BLaER1 treated with 17β-estradiol and CSF1 and Interleukin-3, amounts not matched to agents 10 nM and 100 nM (cell line): ENCODE measurements around the gene DLG2.
"Not testable (repeated sequence)": the region's sequence is repeated elsewhere in the genome, so short reads cannot be mapped to it uniquely, and the experiment has no call there.

Experiments used
- H3K27ac ChIP-seq, 11 experiments: shearing (Covaris generic); formaldehyde crosslinking; 2 replicates each; pipeline ENCODE4 v1.8.1; 2022
- H3K27me3 ChIP-seq, 11 experiments: shearing (Covaris generic); formaldehyde crosslinking; 2 replicates each; pipeline ENCODE4 v1.8.1; 2022
- H3K36me3 ChIP-seq, 11 experiments: shearing (Covaris generic); formaldehyde crosslinking; 2 replicates each; pipeline ENCODE4 v1.8.1; 2022
- H3K4me1 ChIP-seq, 10 experiments: shearing (Covaris generic); formaldehyde crosslinking; 2 replicates each; pipeline ENCODE4 v1.8.1; 2022
- H3K4me2 ChIP-seq, 11 experiments: shearing (Covaris generic); formaldehyde crosslinking; 2 replicates each; pipeline ENCODE4 v1.8.1; 2022
- H3K4me3 ChIP-seq, 10 experiments: shearing (Covaris generic); formaldehyde crosslinking; 2 replicates each; pipeline ENCODE4 v1.8.1; 2022
- H3K9ac ChIP-seq, 11 experiments: shearing (Covaris generic); formaldehyde crosslinking; 2 replicates each; pipeline ENCODE4 v1.8.1; 2022
- H3K9me3 ChIP-seq, 11 experiments: shearing (Covaris generic); formaldehyde crosslinking; replicated peaks in 1 of 11; 2 replicates each; pipeline ENCODE4 v1.8.1; 2022
- H4K20me1 ChIP-seq, 11 experiments: shearing (Covaris generic); formaldehyde crosslinking; 2 replicates each; pipeline ENCODE4 v1.8.1; 2022
- Cebpa-rat ChIP-seq, 11 experiments: shearing (Covaris generic); IDR thresholded peaks; 2 replicates each; pipeline ENCODE4 v1.8.1; 2022

Gene DLG2

DNA sequence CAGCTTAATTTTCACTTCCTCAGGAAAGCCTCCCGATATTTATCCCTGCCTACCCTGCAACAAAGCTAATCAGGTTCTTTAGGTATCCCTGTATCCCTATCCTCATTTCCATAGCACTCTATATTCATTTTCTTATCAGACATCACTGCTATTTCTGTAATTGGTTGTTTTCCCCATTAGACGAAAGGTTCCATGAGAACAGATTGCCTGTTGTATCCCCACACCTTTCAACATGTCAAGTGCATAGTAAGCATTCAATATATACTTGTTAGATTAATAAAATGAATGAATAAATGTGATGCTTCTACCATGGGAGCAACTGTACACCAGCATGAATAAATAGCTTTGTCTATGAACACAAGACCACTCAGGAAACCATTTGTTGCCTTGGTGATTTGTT lies 499.8 kb downstream of the DLG2 start:
- no peak overlapping the region for H3K4me3 ChIP-seq
- H3K9ac ChIP-seq = no peak overlapping the region
- H3K4me2 ChIP-seq = no peak overlapping the region
- no peaks in the 10 kb centered on the region for H4K20me1 ChIP-seq
- peaks cover 0 to 13% (median 0%) of the 10 kb centered on the region in 10 experiments; a peak in 5 of 20 replicates for H3K4me1 ChIP-seq
- no peaks in the 10 kb centered on the region for H3K36me3 ChIP-seq
- no peak for TF ChIP-seq Cebpa-rat (IDR thresholded peaks at IDR 0.05)
- no peaks in the 10 kb centered on the region for H3K27me3 ChIP-seq
- no peak overlapping the region for H3K27ac ChIP-seq
- H3K9me3 ChIP-seq = no peaks in the 10 kb centered on the region

DNA sequence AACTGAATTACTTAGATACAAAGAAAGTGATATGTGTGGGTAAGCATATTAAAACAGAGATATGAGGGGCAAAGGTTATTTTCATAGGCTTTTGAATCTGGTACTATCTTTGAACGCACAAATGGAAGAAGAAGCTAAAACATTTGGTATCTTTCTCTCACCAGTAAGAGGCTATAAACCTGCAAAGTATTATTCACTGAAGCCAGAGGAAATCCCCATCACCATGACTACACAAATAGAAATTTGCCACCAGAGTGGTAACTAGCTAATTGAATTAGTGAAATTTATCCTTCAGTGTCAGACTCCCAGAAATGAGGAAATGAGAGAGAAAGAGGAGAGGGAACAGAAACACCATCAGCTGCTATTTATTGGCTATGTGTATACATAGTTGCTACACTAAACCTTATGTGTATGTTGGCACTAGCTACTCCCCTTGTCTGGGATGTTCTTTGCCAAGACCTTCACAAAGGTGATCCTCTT lies 503.4 kb downstream of the DLG2 start:
- Histone ChIP-seq H3K9me3 (no peaks in the 10 kb centered on the region), H4K20me1 (no peaks in the 10 kb centered on the region), H3K36me3 (no peaks in the 10 kb centered on the region), H3K27me3 (no peaks in the 10 kb centered on the region), H3K4me2 (peak overlapping the region in 3 of 11 experiments; percentile 12 to 29 (median 20); a peak in 5 of 22 replicates), H3K4me3 (no peak overlapping the region), H3K27ac (peak overlapping the region in 3 of 11 experiments; percentile 35 to 66 (median 53); a peak in 5 of 22 replicates), H3K4me1 (peaks cover 0 to 13% (median 0%) of the 10 kb centered on the region in 10 experiments; a peak in 5 of 20 replicates), H3K9ac (peak overlapping the region in 2 of 11 experiments; percentile 10 to 16; a peak in 1 of 22 replicates)
- TF ChIP-seq Cebpa-rat (IDR thresholded peaks at IDR 0.05) = no peak

DNA sequence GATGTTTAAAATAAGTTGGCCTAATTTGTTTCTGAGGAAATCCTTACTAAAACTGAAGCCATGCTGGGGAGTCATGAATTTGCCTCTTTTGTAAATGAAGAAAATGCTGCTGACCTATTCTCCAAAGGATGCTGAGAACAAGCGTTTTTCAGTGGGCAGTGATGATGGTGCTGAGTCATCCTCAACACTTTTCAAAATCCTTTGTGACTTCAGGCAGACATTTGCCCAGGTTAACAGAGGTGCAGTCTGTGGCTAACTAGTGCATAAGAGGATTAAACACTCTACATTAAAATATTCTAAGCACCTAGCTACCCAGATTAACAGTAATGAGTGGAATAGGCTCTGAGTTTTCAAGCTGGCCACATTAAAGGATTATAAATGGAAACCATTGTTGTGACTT lies 509.0 kb downstream of the DLG2 start:
- no peaks in the 10 kb centered on the region for H3K9me3 ChIP-seq
- no peaks in the 10 kb centered on the region for H4K20me1 ChIP-seq
- H3K27me3 ChIP-seq = no peaks in the 10 kb centered on the region
- TF ChIP-seq Cebpa-rat (IDR thresholded peaks at IDR 0.05) = no peak
- H3K36me3 ChIP-seq = no peaks in the 10 kb centered on the region
- no peak overlapping the region for H3K4me2 ChIP-seq
- no peak overlapping the region for H3K27ac ChIP-seq
- H3K4me1 ChIP-seq = no peaks in the 10 kb centered on the region
- no peak overlapping the region for H3K4me3 ChIP-seq
- no peak overlapping the region for H3K9ac ChIP-seq

DNA sequence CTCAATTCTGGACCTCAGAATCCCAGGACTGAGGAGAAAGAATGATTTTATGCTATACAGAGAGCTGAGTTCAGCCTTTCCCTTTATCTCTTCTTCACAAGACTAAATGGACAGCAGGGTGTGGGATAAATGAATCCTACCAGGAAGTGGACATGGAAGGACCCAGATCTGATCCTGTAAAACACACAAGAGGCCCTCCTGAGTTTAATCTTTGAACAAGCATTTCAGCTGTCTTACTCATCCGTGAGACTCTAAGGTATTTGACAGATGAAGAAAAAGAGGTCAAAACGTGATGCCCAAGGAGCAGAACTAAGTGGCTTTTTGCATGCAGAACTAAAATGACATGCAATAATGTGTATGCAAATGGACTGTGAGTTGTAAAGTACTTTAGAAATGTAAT lies 511.3 kb downstream of the DLG2 start:
- no peaks in the 10 kb centered on the region for H4K20me1 ChIP-seq
- no peaks in the 10 kb centered on the region for H3K27me3 ChIP-seq
- H3K27ac ChIP-seq = no peak overlapping the region
- H3K9ac ChIP-seq = no peak overlapping the region
- H3K4me3 ChIP-seq = no peak overlapping the region
- peaks cover under 1 to 6% (median 3%) of the 10 kb centered on the region in 10 experiments; a peak in 16 of 20 replicates for H3K4me1 ChIP-seq
- no peak overlapping the region for H3K4me2 ChIP-seq
- H3K9me3 ChIP-seq = no peaks in the 10 kb centered on the region
- no peaks in the 10 kb centered on the region for H3K36me3 ChIP-seq
- TF ChIP-seq Cebpa-rat (IDR thresholded peaks at IDR 0.05) = no peak

DNA sequence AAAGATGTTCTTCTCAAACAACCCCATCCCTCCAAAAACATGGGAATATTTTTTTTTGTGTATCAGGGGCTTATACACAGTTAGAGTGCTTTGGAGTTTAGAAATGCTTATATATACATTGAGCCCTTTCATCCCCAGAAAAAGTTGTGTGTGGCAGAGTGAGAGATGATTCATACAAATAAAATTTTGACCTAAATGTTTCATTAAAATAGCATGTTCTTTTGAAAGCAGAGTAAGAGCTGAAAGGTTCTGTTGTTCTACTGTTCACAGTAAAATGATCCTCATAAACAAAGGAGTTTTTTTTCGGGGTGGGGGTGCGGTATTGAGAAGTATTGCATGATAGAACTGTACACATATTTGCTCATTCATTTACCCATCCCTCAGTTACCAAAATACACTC lies 512.4 kb downstream of the DLG2 start:
- no peak overlapping the region for H3K4me3 ChIP-seq
- no peaks in the 10 kb centered on the region for H3K9me3 ChIP-seq
- H3K36me3 ChIP-seq = no peaks in the 10 kb centered on the region
- H4K20me1 ChIP-seq = no peaks in the 10 kb centered on the region
- peaks cover 10 to 16% (median 13%) of the 10 kb centered on the region in 10 experiments for H3K4me1 ChIP-seq
- no peak overlapping the region for H3K4me2 ChIP-seq
- no peak for TF ChIP-seq Cebpa-rat (IDR thresholded peaks at IDR 0.05)
- no peaks in the 10 kb centered on the region for H3K27me3 ChIP-seq
- H3K27ac ChIP-seq = no peak overlapping the region
- H3K9ac ChIP-seq = no peak overlapping the region

DNA sequence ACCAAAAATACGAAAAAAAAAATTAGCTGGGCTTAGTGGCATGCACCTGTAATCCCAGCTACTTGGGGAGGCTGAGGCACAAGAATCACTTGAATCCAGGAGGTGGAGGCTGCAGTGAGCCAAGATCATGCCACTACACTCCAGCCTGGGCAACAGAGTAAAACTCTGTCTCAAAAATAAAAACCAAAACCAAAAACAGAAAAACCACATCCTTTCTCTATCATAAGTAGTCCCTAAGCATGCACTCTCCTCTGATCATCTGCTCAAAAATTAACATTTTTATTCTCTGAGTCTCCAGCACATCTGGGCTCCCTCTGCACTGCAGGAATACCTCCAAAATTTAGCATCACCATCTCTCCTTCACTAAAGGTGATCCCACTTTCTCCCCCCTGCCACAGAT lies 516.9 kb downstream of the DLG2 start:
- not testable (repeated sequence) for H3K36me3 ChIP-seq, H3K4me3 ChIP-seq, H4K20me1 ChIP-seq, H3K9me3 ChIP-seq, H3K27ac ChIP-seq, H3K27me3 ChIP-seq
- Histone ChIP-seq H3K4me1 (peaks cover 11 to 26% (median 16%) of the 10 kb centered on the region in 10 experiments), H3K9ac (peak overlapping the region in 1 of 11 experiments; percentile 10; a peak in 1 of 22 replicates), H3K4me2 (peak overlapping the region; percentile 11 to 75 (median 56); a peak in 20 of 22 replicates)

DNA sequence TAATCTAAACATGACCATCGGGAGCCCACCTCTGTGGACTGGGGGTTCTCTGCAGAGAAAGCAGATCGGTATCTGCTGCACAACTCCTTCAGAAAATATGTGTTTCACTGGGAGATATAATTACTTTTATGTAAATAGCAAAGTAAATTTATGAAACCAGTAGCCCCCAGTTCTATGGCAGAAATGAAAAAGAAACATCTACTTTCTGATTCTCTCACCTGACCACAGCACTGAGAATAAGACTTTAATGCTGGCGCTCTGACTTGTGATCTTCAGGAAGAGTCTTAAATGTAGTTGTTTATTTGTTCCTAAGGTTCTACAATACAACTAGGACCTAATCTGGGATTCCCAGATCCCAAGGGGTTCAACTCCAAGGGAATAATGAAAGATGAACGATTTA lies 518.0 kb downstream of the DLG2 start:
- TF ChIP-seq Cebpa-rat (IDR thresholded peaks at IDR 0.05) = no peak

DNA sequence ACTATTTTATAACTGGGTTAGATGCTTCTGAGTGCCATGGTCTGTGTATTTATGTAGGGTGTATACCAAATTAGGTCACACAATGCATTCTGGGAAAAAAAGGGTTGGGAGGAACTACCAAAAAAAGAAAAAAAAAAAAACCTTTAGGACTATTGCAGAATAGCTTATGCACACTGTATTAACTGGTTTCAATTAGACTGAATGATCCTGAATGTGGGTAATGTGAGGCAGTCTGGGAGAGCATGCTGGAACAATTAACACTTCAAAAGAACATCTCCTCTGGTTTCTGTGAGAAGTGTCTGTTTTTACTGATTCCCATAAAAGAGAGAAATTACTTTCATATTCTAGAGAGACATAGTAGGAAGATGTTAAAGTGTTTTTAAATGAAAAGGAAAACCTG lies 521.3 kb downstream of the DLG2 start:
- Histone ChIP-seq H3K4me2 (no peak overlapping the region), H3K4me1 (peaks cover 11 to 21% (median 13%) of the 10 kb centered on the region in 10 experiments), H3K36me3 (no peaks in the 10 kb centered on the region), H4K20me1 (no peaks in the 10 kb centered on the region), H3K27ac (no peak overlapping the region), H3K9me3 (peaks cover 0 to 5% (median 0%) of the 10 kb centered on the region in 11 experiments; a peak in 2 of 22 replicates), H3K9ac (no peak overlapping the region), H3K4me3 (no peak overlapping the region), H3K27me3 (no peaks in the 10 kb centered on the region)
- TF ChIP-seq Cebpa-rat (IDR thresholded peaks at IDR 0.05) = no peak

More for the DNA sequence above, 518.0 kb downstream of the DLG2 start:
- Histone ChIP-seq H3K27me3 (no peaks in the 10 kb centered on the region), H3K9me3 (no peaks in the 10 kb centered on the region), H3K36me3 (no peaks in the 10 kb centered on the region), H3K4me2 (peak overlapping the region in 2 of 11 experiments; percentile 68 to 74; a peak in 3 of 22 replicates), H3K4me3 (no peak overlapping the region), H3K27ac (no peak overlapping the region), H3K4me1 (peaks cover 11 to 26% (median 16%) of the 10 kb centered on the region in 10 experiments), H4K20me1 (no peaks in the 10 kb centered on the region), H3K9ac (no peak overlapping the region)

DNA sequence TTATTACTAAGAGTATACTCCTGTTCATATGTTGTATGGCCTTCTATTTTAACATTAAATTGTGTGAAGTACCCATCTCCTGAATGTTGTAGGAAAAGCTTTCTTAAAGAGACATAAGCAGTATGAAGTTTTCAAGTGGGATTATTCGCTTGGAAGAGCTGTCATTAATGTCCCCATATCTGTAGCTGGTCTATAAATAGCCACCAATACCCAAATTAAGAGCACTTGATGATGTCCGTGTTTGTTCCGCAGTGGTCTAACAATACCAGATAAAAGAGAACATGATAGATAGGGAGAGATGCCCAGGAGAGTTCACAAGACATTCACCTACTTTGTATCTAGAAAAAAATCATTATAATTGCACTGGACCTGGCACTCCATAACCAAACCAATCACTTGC lies 527.6 kb downstream of the DLG2 start:
- no peak overlapping the region for H3K27ac ChIP-seq
- H3K4me3 ChIP-seq = no peak overlapping the region
- H3K4me1 ChIP-seq = peaks cover 12 to 17% (median 14%) of the 10 kb centered on the region in 10 experiments
- H3K36me3 ChIP-seq = no peaks in the 10 kb centered on the region
- H3K4me2 ChIP-seq = no peak overlapping the region
- no peaks in the 10 kb centered on the region for H4K20me1 ChIP-seq
- no peak for TF ChIP-seq Cebpa-rat (IDR thresholded peaks at IDR 0.05)
- H3K27me3 ChIP-seq = no peaks in the 10 kb centered on the region
- H3K9ac ChIP-seq = no peak overlapping the region
- peaks cover 11 to 18% (median 15%) of the 10 kb centered on the region in 11 experiments for H3K9me3 ChIP-seq

DNA sequence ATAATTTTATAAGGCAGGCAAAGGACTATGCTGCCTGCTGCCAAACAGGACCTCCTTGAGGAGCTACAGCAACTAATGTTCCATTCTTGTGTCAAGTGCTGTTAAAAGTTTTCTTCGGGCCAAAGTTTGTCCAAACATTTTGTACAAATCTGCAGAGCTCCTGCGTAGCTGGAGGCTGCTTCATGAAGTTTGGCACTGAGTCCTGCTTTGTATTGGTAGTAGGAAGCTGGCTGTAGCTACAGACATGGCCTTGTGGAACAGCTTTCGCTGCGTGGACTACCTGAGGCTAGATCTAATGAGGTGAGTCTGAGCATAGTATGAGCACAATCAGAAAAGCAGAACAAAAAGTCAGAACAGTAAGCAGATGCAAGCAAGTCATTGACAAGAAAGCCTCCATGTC lies 528.1 kb downstream of the DLG2 start:
- peaks cover 12 to 17% (median 14%) of the 10 kb centered on the region in 10 experiments for H3K4me1 ChIP-seq
- no peaks in the 10 kb centered on the region for H4K20me1 ChIP-seq
- H3K9ac ChIP-seq = no peak overlapping the region
- TF ChIP-seq Cebpa-rat (IDR thresholded peaks at IDR 0.05) = no peak
- no peaks in the 10 kb centered on the region for H3K27me3 ChIP-seq
- H3K36me3 ChIP-seq = no peaks in the 10 kb centered on the region
- H3K27ac ChIP-seq = no peak overlapping the region
- peaks cover 11 to 18% (median 15%) of the 10 kb centered on the region in 11 experiments for H3K9me3 ChIP-seq
- H3K4me3 ChIP-seq = no peak overlapping the region
- H3K4me2 ChIP-seq = no peak overlapping the region
